ENCODE measurements around the gene DOCK10.
A peak's percentile ranks its signal among the peaks of the same experiment; 100 is the strongest.
"Not testable (repeated sequence)": the region's sequence is repeated elsewhere in the genome, so short reads cannot be mapped to it uniquely, and the experiment has no call there.

Gene DOCK10

GRCh38 chr2:225041851-225042799 lies at the start of gene DOCK10:
Gene DOCK10, minus strand, starts transcription at chr2:225042468. Its CDS starts 94 bp downstream, at chr2:225042374.
- peak; percentile 40 to 71 for DNase-seq (ENCODE audit: low read depth in 2 of 2, low spot score in 1 of 2)

GRCh38 chr2:225091336-225091735 lies 49.1 kb upstream of the DOCK10 start:
- DNase-seq (ENCODE audit: low read depth in 2 of 2, low spot score in 1 of 2) = no peak

- DNase-seq (ENCODE audit: low read depth in 2 of 2, low spot score in 1 of 2) = no peak
Observed at GRCh38 chr2:225090746-225091145, 48.5 kb upstream of the DOCK10 start.

GRCh38 chr2:225086915-225087314 lies 44.6 kb upstream of the DOCK10 start:
- no peak for DNase-seq (ENCODE audit: low read depth in 2 of 2, low spot score in 1 of 2)

GRCh38 chr2:225086439-225086838 lies 44.2 kb upstream of the DOCK10 start:
- DNase-seq (ENCODE audit: low read depth in 2 of 2, low spot score in 1 of 2) = no peak

- DNase-seq (ENCODE audit: low read depth in 2 of 2, low spot score in 1 of 2) = no peak
Observed at GRCh38 chr2:225083276-225083675, 41.0 kb upstream of the DOCK10 start.

- DNase-seq (ENCODE audit: low read depth in 2 of 2, low spot score in 1 of 2) = no peak
Observed at GRCh38 chr2:225076125-225076524, 33.9 kb upstream of the DOCK10 start.

GRCh38 chr2:225074919-225075681 lies 32.8 kb upstream of the DOCK10 start:
- DNase-seq (ENCODE audit: low read depth in 2 of 2, low spot score in 1 of 2) = no peak

- DNase-seq (ENCODE audit: low read depth in 2 of 2, low spot score in 1 of 2) = no peak
Observed at GRCh38 chr2:225074366-225074765, 32.1 kb upstream of the DOCK10 start.

- no peak for DNase-seq (ENCODE audit: low read depth in 2 of 2, low spot score in 1 of 2)
Observed at GRCh38 chr2:225073198-225073597, 30.9 kb upstream of the DOCK10 start.

GRCh38 chr2:225072444-225072843 lies 30.2 kb upstream of the DOCK10 start:
- DNase-seq (ENCODE audit: low read depth in 2 of 2, low spot score in 1 of 2) = no peak

GRCh38 chr2:225070811-225071210 lies 28.5 kb upstream of the DOCK10 start:
- DNase-seq (ENCODE audit: low read depth in 2 of 2, low spot score in 1 of 2) = no peak

GRCh38 chr2:225069966-225070365 lies 27.7 kb upstream of the DOCK10 start:
- no peak for DNase-seq (ENCODE audit: low read depth in 2 of 2, low spot score in 1 of 2)

GRCh38 chr2:225069477-225069876 lies 27.2 kb upstream of the DOCK10 start:
- DNase-seq (ENCODE audit: low read depth in 2 of 2, low spot score in 1 of 2) = no peak

- no peak for DNase-seq (ENCODE audit: low read depth in 2 of 2, low spot score in 1 of 2)
Observed at GRCh38 chr2:225065882-225066281, 23.6 kb upstream of the DOCK10 start.

GRCh38 chr2:225064928-225065327 lies 22.7 kb upstream of the DOCK10 start:
- DNase-seq (ENCODE audit: low read depth in 2 of 2, low spot score in 1 of 2) = no peak

GRCh38 chr2:225064362-225064761 lies 22.1 kb upstream of the DOCK10 start:
- DNase-seq (ENCODE audit: low read depth in 2 of 2, low spot score in 1 of 2) = no peak

GRCh38 chr2:225056330-225057073 lies 14.2 kb upstream of the DOCK10 start:
- no peak for DNase-seq (ENCODE audit: low read depth in 2 of 2, low spot score in 1 of 2)

GRCh38 chr2:225055714-225056113 lies 13.4 kb upstream of the DOCK10 start:
- no peak for DNase-seq (ENCODE audit: low read depth in 2 of 2, low spot score in 1 of 2)

GRCh38 chr2:225052703-225053102 lies 10.4 kb upstream of the DOCK10 start:
- DNase-seq (ENCODE audit: low read depth in 2 of 2, low spot score in 1 of 2) = no peak

GRCh38 chr2:225047502-225047901 lies 5.2 kb upstream of the DOCK10 start:
- not testable (repeated sequence) for DNase-seq (ENCODE audit: low read depth in 2 of 2, low spot score in 1 of 2)

Data from stimulated activated CD8-positive, alpha-beta memory T cell treated with anti-CD3 and anti-CD28 coated beads, Interleukin-4, amount 100 ng/mL, for 4 hours (primary cell).